Measurements from ENCODE around the gene AK5. TPM values are rescaled to one million over a fixed set of nuclear protein-coding genes. Genes with fewer than 3 reads are reported as not detected.
A peak's percentile ranks its signal among the peaks of the same experiment; 100 is the strongest.

Gene AK5
- polyA plus RNA-seq, 2 of the 4 experiments (the other 2 are of a cell fraction) = 4.9 to 6.1 TPM

DNA sequence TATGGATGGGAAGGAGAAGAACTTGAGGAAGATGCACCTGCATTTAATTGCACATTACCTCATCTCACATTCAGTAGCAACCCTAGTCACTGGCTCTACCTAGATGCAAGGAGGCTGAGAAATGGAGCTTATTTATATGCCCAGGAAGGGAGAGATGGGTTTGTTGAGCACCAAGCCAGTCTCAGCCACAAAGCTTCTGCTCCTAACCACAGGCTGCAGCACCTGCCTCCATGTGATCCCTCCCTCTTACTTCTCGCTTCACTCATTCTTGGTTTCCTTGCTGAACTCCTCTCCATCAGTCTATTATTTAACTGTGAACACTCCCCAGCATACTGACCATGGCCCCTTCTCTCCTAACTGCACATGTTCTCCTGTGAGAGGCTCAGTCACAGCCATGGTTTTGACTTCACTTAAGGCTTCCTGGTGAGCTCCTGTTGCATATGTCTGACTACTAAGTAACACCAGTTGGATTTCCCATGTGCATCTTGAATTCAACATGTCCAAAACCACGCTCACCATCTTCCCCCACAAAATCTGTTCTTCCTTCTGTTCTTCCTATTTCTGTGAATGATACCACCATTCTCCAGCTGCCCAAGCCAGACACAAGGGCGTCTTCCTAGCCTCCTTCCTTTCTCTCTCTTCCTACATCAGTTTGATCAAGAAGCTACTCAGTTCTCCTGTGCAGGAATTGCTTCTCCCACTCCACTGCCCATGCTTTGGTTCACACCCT, 139.8 kb downstream of the AK5 start:
- 88% methylated on average over 3 of the region's 3 CpGs for WGBS (ENCODE audit: missing lambda C conversion rate)
- no peak overlapping the region for H3K4me3 ChIP-seq
- POLR2A ChIA-PET = no interaction called here
- CTCF ChIA-PET = interaction anchor here (1.0 kb wide), 1 partner anchor 9 kb away, joined by 4 read pairs; no protein-coding TSS in a partner anchor
- ATAC-seq (no peak), DNase-seq (ENCODE audit: low read depth in 1 of 2, low spot score in 1 of 2) (no peak), FAIRE-seq (no peak)
- H3K9me3 ChIP-seq = 0 out of 3 replicates have a peak, but pooled peaks cover 4% of the 10 kb centered on the region
- H3K4me1 ChIP-seq = peaks cover 10% of the 10 kb centered on the region; the same call in 1 of the 3 replicates
- H3K4me2 ChIP-seq = no peak overlapping the region
- no peak overlapping the region for H3K27ac ChIP-seq
- TF ChIP-seq CBX8 (IDR thresholded peaks at IDR 0.05) (no peak), RCOR1 (IDR thresholded peaks at IDR 0.05; ENCODE audit: low read depth, low read length) (no peak), FOSL2 (IDR thresholded peaks at IDR 0.05) (no peak), FOSL2 (CRISPR knock-in tag; IDR thresholded peaks at IDR 0.05) (no peak), MAFK (IDR thresholded peaks at IDR 0.05; ENCODE audit: partially characterized antibody) (no peak), CEBPB (IDR thresholded peaks at IDR 0.05) (no peak), FOSB (CRISPR knock-in tag; IDR thresholded peaks at IDR 0.05) (no peak), NPAS2 (CRISPR knock-in tag; IDR thresholded peaks at IDR 0.05; ENCODE audit: borderline replicate concordance) (no peak), CHD4 (IDR thresholded peaks at IDR 0.05; ENCODE audit: borderline replicate concordance) (no peak)

GRCh38 chr1:77424236-77424635, 142.4 kb downstream of the AK5 start:
- FAIRE-seq = no peak
- H3K27ac ChIP-seq = 0 out of 6 replicates have a peak overlapping the region, but pooled peaks of 1 of the 2 experiments have one; percentile 34
- TF ChIP-seq, protein P1, sequence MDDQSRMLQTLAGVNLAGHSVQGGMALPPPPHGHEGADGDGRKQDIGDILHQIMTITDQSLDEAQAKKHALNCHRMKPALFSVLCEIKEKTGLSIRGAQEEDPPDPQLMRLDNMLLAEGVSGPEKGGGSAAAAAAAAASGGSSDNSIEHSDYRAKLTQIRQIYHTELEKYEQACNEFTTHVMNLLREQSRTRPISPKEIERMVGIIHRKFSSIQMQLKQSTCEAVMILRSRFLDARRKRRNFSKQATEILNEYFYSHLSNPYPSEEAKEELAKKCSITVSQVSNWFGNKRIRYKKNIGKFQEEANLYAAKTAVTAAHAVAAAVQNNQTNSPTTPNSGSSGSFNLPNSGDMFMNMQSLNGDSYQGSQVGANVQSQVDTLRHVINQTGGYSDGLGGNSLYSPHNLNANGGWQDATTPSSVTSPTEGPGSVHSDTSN (IDR thresholded peaks at IDR 0.05) = no peak
- TF ChIP-seq RARB (CRISPR knock-in tag; IDR thresholded peaks at IDR 0.05) (no peak), EHMT2 (IDR thresholded peaks at IDR 0.05; ENCODE audit: low read depth) (no peak), FOSL2 (IDR thresholded peaks at IDR 0.05) (no peak), FOSL2 (CRISPR knock-in tag; IDR thresholded peaks at IDR 0.05) (peak; percentile 43; the same call in 1 of the 2 replicates)
- H3K4me2 ChIP-seq = no peak overlapping the region
- DNase-seq (ENCODE audit: low read depth in 1 of 2, low spot score in 1 of 2) = no peak
- peaks cover 10% of the 10 kb centered on the region; the same call in 1 of the 3 replicates for H3K4me1 ChIP-seq
- CTCF ChIA-PET = no interaction called here
- H3K9me3 ChIP-seq = peaks cover 16% of the 10 kb centered on the region; the same call in 2 of the 3 replicates
- POLR2A ChIA-PET = no interaction called here
- H3K4me3 ChIP-seq = no peak overlapping the region
- no peak for ATAC-seq

- POLR2A ChIA-PET = no interaction called here
These were observed 146.2 kb downstream of the AK5 start for GRCh38 chr1:77428068-77428467.

More at GRCh38 chr1:77428068-77428467, 146.2 kb downstream of the AK5 start:
- no peak for DNase-seq (ENCODE audit: low read depth in 1 of 2, low spot score in 1 of 2)
- H3K4me1 ChIP-seq = peaks cover 6% of the 10 kb centered on the region; the same call in 1 of the 3 replicates
- H3K4me2 ChIP-seq = no peak overlapping the region
- peaks cover 16% of the 10 kb centered on the region; the same call in 2 of the 3 replicates for H3K9me3 ChIP-seq
- no peak overlapping the region for H3K27ac ChIP-seq
- CTCF ChIA-PET = no interaction called here
- TF ChIP-seq FOXS1 (CRISPR knock-in tag; IDR thresholded peaks at IDR 0.05) (no peak), HOXA7 (CRISPR knock-in tag; IDR thresholded peaks at IDR 0.05) (no peak), MAZ (IDR thresholded peaks at IDR 0.05; ENCODE audit: borderline replicate concordance, low read depth, low read length) (no peak), NR3C1 (IDR thresholded peaks at IDR 0.05) (no peak), SREBF2 (IDR thresholded peaks at IDR 0.05) (no peak), ATOH8 (CRISPR knock-in tag; IDR thresholded peaks at IDR 0.05; ENCODE audit: low read depth) (no peak), CEBPB (IDR thresholded peaks at IDR 0.05) (no peak), HOXB5 (CRISPR knock-in tag; IDR thresholded peaks at IDR 0.05) (no peak), EHF (CRISPR knock-in tag; IDR thresholded peaks at IDR 0.05) (no peak), ZNF302 (CRISPR knock-in tag; IDR thresholded peaks at IDR 0.05) (no peak), PHF8 (IDR thresholded peaks at IDR 0.05; ENCODE audit: borderline replicate concordance, low read depth) (no peak)
- no peak for ATAC-seq
- FAIRE-seq = no peak
- WGBS (ENCODE audit: missing lambda C conversion rate) = 64% methylated on average over 1 of the region's 1 CpG
- no peak overlapping the region for H3K4me3 ChIP-seq

Measured in A549 (cell line).